ENCODE data around the gene CACNA1C.

The CACNA1C gene

GRCh38 chr12:2052826-2053678 lies at the start of gene CACNA1C:
TSS of gene CACNA1C (plus strand) at chr12:2052987. CDS start at chr12:2053563, 576 bp downstream.
- H3K9me3 Mint-ChIP-seq (ENCODE audit: low read depth): no peaks in the 10 kb centered on the region
- H3K36me3 Mint-ChIP-seq: no peaks in the 10 kb centered on the region
- H3K4me1 Mint-ChIP-seq (ENCODE audit: low read depth): peaks cover 21% of the 10 kb centered on the region
- peak within 1 kb of the TSS; percentile 89 for H3K4me3 Mint-ChIP-seq
- H3K27me3 Mint-ChIP-seq: peaks cover 46% of the 10 kb centered on the region
- H3K27ac Mint-ChIP-seq: no peak within 1 kb of the TSS

- Mint-ChIP-seq H3K9me3 (ENCODE audit: low read depth) (no peaks in the 10 kb centered on the region), H3K27ac (peak overlapping the region; percentile 99), H3K4me3 (peak overlapping the region; percentile 98), H3K4me1 (ENCODE audit: low read depth) (peaks cover 33% of the 10 kb centered on the region), H3K27me3 (no peaks in the 10 kb centered on the region), H3K36me3 (no peaks in the 10 kb centered on the region)
Measured at GRCh38 chr12:2003676-2004112, 49.1 kb upstream of the CACNA1C start.

GRCh38 chr12:2004113-2004929 lies 48.5 kb upstream of the CACNA1C start, which contains the start of gene DCP1B:
TSS of gene DCP1B (minus strand) at chr12:2004457. CDS start at chr12:2004431, 26 bp downstream.
- Mint-ChIP-seq H3K36me3 (no peaks in the 10 kb centered on the region), H3K27me3 (no peaks in the 10 kb centered on the region), H3K4me3 (peak within 1 kb of the TSS; percentile 98), H3K27ac (peak within 1 kb of the TSS; percentile 99), H3K4me1 (ENCODE audit: low read depth) (peaks cover 33% of the 10 kb centered on the region), H3K9me3 (ENCODE audit: low read depth) (no peaks in the 10 kb centered on the region)

GRCh38 chr12:2008677-2009076 lies 44.1 kb upstream of the CACNA1C start:
- Mint-ChIP-seq H3K27ac (no peak overlapping the region), H3K4me3 (no peak overlapping the region), H3K27me3 (no peaks in the 10 kb centered on the region), H3K4me1 (ENCODE audit: low read depth) (peaks cover 7% of the 10 kb centered on the region), H3K36me3 (no peaks in the 10 kb centered on the region), H3K9me3 (ENCODE audit: low read depth) (no peaks in the 10 kb centered on the region)

- Mint-ChIP-seq H3K27me3 (no peaks in the 10 kb centered on the region), H3K9me3 (ENCODE audit: low read depth) (no peaks in the 10 kb centered on the region), H3K36me3 (no peaks in the 10 kb centered on the region), H3K27ac (no peak overlapping the region), H3K4me3 (no peak overlapping the region), H3K4me1 (ENCODE audit: low read depth) (peaks cover under 1% of the 10 kb centered on the region)
Measured at GRCh38 chr12:2009623-2010022, 43.2 kb upstream of the CACNA1C start.

GRCh38 chr12:2011643-2012607 lies 40.9 kb upstream of the CACNA1C start:
- H3K9me3 Mint-ChIP-seq (ENCODE audit: low read depth): no peaks in the 10 kb centered on the region
- no peaks in the 10 kb centered on the region for H3K27me3 Mint-ChIP-seq
- no peak overlapping the region for H3K27ac Mint-ChIP-seq
- no peak overlapping the region for H3K4me3 Mint-ChIP-seq
- H3K4me1 Mint-ChIP-seq (ENCODE audit: low read depth): no peaks in the 10 kb centered on the region
- H3K36me3 Mint-ChIP-seq: no peaks in the 10 kb centered on the region

- Mint-ChIP-seq H3K27me3 (peaks cover 2% of the 10 kb centered on the region), H3K4me3 (no peak overlapping the region), H3K4me1 (ENCODE audit: low read depth) (no peaks in the 10 kb centered on the region), H3K27ac (no peak overlapping the region), H3K36me3 (no peaks in the 10 kb centered on the region), H3K9me3 (ENCODE audit: low read depth) (no peaks in the 10 kb centered on the region)
Measured at GRCh38 chr12:2013086-2013485, 39.7 kb upstream of the CACNA1C start.

- no peaks in the 10 kb centered on the region for H3K36me3 Mint-ChIP-seq
- no peaks in the 10 kb centered on the region for H3K9me3 Mint-ChIP-seq (ENCODE audit: low read depth)
- H3K4me1 Mint-ChIP-seq (ENCODE audit: low read depth): no peaks in the 10 kb centered on the region
- H3K27ac Mint-ChIP-seq: no peak overlapping the region
- no peak overlapping the region for H3K4me3 Mint-ChIP-seq
- peaks cover 4% of the 10 kb centered on the region for H3K27me3 Mint-ChIP-seq
Measured at GRCh38 chr12:2013527-2014223, 39.1 kb upstream of the CACNA1C start.

GRCh38 chr12:2014231-2014630 lies 38.6 kb upstream of the CACNA1C start:
- Mint-ChIP-seq H3K27ac (no peak overlapping the region), H3K9me3 (ENCODE audit: low read depth) (no peaks in the 10 kb centered on the region), H3K4me1 (ENCODE audit: low read depth) (no peaks in the 10 kb centered on the region), H3K27me3 (peaks cover 6% of the 10 kb centered on the region), H3K36me3 (no peaks in the 10 kb centered on the region), H3K4me3 (no peak overlapping the region)

- H3K4me1 Mint-ChIP-seq (ENCODE audit: low read depth): no peaks in the 10 kb centered on the region
Measured at GRCh38 chr12:2016862-2017545, 35.8 kb upstream of the CACNA1C start.

GRCh38 chr12:2017546-2018337 lies 35.0 kb upstream of the CACNA1C start:
- Mint-ChIP-seq H3K4me1 (ENCODE audit: low read depth) (no peaks in the 10 kb centered on the region), H3K27ac (no peak overlapping the region), H3K9me3 (ENCODE audit: low read depth) (no peaks in the 10 kb centered on the region)

More at GRCh38 chr12:2016862-2017545, 35.8 kb upstream of the CACNA1C start:
- Mint-ChIP-seq H3K27ac (no peak overlapping the region), H3K27me3 (peaks cover 13% of the 10 kb centered on the region), H3K4me3 (no peak overlapping the region), H3K36me3 (no peaks in the 10 kb centered on the region), H3K9me3 (ENCODE audit: low read depth) (no peaks in the 10 kb centered on the region)

GRCh38 chr12:2018391-2018790 lies 34.4 kb upstream of the CACNA1C start:
- Mint-ChIP-seq H3K9me3 (ENCODE audit: low read depth) (no peaks in the 10 kb centered on the region), H3K4me3 (no peak overlapping the region), H3K4me1 (ENCODE audit: low read depth) (no peaks in the 10 kb centered on the region), H3K36me3 (no peaks in the 10 kb centered on the region), H3K27me3 (peaks cover 13% of the 10 kb centered on the region), H3K27ac (no peak overlapping the region)

More at GRCh38 chr12:2017546-2018337, 35.0 kb upstream of the CACNA1C start:
- Mint-ChIP-seq H3K36me3 (no peaks in the 10 kb centered on the region), H3K27me3 (peaks cover 13% of the 10 kb centered on the region), H3K4me3 (no peak overlapping the region)

- no peak overlapping the region for H3K4me3 Mint-ChIP-seq
- H3K9me3 Mint-ChIP-seq (ENCODE audit: low read depth): no peaks in the 10 kb centered on the region
- H3K36me3 Mint-ChIP-seq: no peaks in the 10 kb centered on the region
- no peak overlapping the region for H3K27ac Mint-ChIP-seq
- H3K4me1 Mint-ChIP-seq (ENCODE audit: low read depth): no peaks in the 10 kb centered on the region
- peaks cover 14% of the 10 kb centered on the region for H3K27me3 Mint-ChIP-seq
Measured at GRCh38 chr12:2019126-2019525, 33.7 kb upstream of the CACNA1C start.

All from activated naive CD8-positive, alpha-beta T cell (primary cell).